ENCODE data around the gene HIVEP3.

HIVEP3 gene

GRCh38 chr1:41488040-41488951 lies 430.4 kb downstream of the HIVEP3 start:
- DNase-seq (ENCODE audit: low read depth, low spot score): no peak
- no peak overlapping the region for H3K27ac ChIP-seq

- no peak overlapping the region for H3K27ac ChIP-seq
- DNase-seq (ENCODE audit: low read depth, low spot score): no peak
Observed at GRCh38 chr1:41487126-41488039, 431.3 kb downstream of the HIVEP3 start.

GRCh38 chr1:41486371-41487125 lies 432.2 kb downstream of the HIVEP3 start:
- H3K27ac ChIP-seq: no peak overlapping the region
- DNase-seq (ENCODE audit: low read depth, low spot score): no peak

GRCh38 chr1:41486053-41486370 lies 432.7 kb downstream of the HIVEP3 start:
- H3K27ac ChIP-seq: no peak overlapping the region
- no peak for DNase-seq (ENCODE audit: low read depth, low spot score)

GRCh38 chr1:41485605-41486004 lies 433.1 kb downstream of the HIVEP3 start:
- no peak overlapping the region for H3K27ac ChIP-seq
- no peak for DNase-seq (ENCODE audit: low read depth, low spot score)

- H3K27ac ChIP-seq: no peak within 1 kb of the TSS
- no peak for DNase-seq (ENCODE audit: low read depth, low spot score)
Observed at GRCh38 chr1:41484402-41485241, 434.1 kb downstream of the HIVEP3 start, which contains the start of gene EDN2. Gene EDN2, minus strand, starts transcription at chr1:41484683. Its CDS starts 82 bp downstream, at chr1:41484601.

GRCh38 chr1:41483960-41484401 lies 434.7 kb downstream of the HIVEP3 start:
- DNase-seq (ENCODE audit: low read depth, low spot score): no peak
- no peak overlapping the region for H3K27ac ChIP-seq

GRCh38 chr1:41483001-41483850 lies 435.5 kb downstream of the HIVEP3 start:
- H3K27ac ChIP-seq: no peak overlapping the region
- DNase-seq (ENCODE audit: low read depth, low spot score): no peak

GRCh38 chr1:41482001-41482765 lies 436.5 kb downstream of the HIVEP3 start:
- H3K27ac ChIP-seq: no peak overlapping the region
- DNase-seq (ENCODE audit: low read depth, low spot score): peak; percentile 54

GRCh38 chr1:41481109-41481775 lies 437.5 kb downstream of the HIVEP3 start:
- DNase-seq (ENCODE audit: low read depth, low spot score): no peak

GRCh38 chr1:41480204-41481108 lies 438.3 kb downstream of the HIVEP3 start:
- H3K27ac ChIP-seq: no peak overlapping the region
- DNase-seq (ENCODE audit: low read depth, low spot score): no peak

More at GRCh38 chr1:41481109-41481775, 437.5 kb downstream of the HIVEP3 start:
- no peak overlapping the region for H3K27ac ChIP-seq

GRCh38 chr1:41479808-41480160 lies 438.9 kb downstream of the HIVEP3 start:
- no peak overlapping the region for H3K27ac ChIP-seq
- DNase-seq (ENCODE audit: low read depth, low spot score): no peak

- H3K27ac ChIP-seq: no peak overlapping the region
- no peak for DNase-seq (ENCODE audit: low read depth, low spot score)
Observed at GRCh38 chr1:41479000-41479807, 439.5 kb downstream of the HIVEP3 start.

- no peak for DNase-seq (ENCODE audit: low read depth, low spot score)
- H3K27ac ChIP-seq: no peak overlapping the region
Observed at GRCh38 chr1:41478118-41478748, 440.5 kb downstream of the HIVEP3 start.

- H3K27ac ChIP-seq: no peak overlapping the region
- DNase-seq (ENCODE audit: low read depth, low spot score): no peak
Observed at GRCh38 chr1:41476807-41477361, 441.8 kb downstream of the HIVEP3 start.

All from epithelial cell of prostate (primary cell).